Measurements from ENCODE around the gene HYCC1. TPM values are rescaled to one million over a fixed set of nuclear protein-coding genes. Genes with fewer than 3 reads are reported as not detected.

The HYCC1 gene
- polyA plus RNA-seq, 1 donor (not counting 4 experiments of a cell fraction or from before 2014, with no cell fraction given) = 35.8 TPM

- no peaks in the 10 kb centered on the region for H3K36me3 ChIP-seq (ENCODE audit: control insufficient read depth in 2 of 2, extremely low read depth in 1 of 2, insufficient read depth in 2 of 2, low read length in 2 of 2)
- H3K79me2 ChIP-seq (ENCODE audit: control insufficient read depth, insufficient read depth, low read length) = no peaks in the 10 kb centered on the region
- no peaks in the 10 kb centered on the region for H3K9me3 ChIP-seq (ENCODE audit: control insufficient read depth, low read depth, low read length)
- H3K9me1 ChIP-seq (ENCODE audit: control insufficient read depth, extremely low read depth, insufficient read depth, low read length) = no peaks in the 10 kb centered on the region
- no peaks in the 10 kb centered on the region for H3K27me3 ChIP-seq (ENCODE audit: control insufficient read depth, extremely low read depth, insufficient read depth, low read length)
- H3K4me2 ChIP-seq (ENCODE audit: control insufficient read depth, extremely low read depth, insufficient read depth, low read depth, low read length) = no peak overlapping the region
- no peak for TF ChIP-seq EZH2 (IDR thresholded peaks at IDR 0.05; ENCODE audit: low read length)
- TF ChIP-seq CTCF (optimal IDR thresholded peaks at IDR 0.05 in 1 of 3, IDR thresholded peaks at IDR 0.05 in 1 of 3, conservative IDR thresholded peaks at IDR 0.05 in 1 of 3; ENCODE audit: extremely low read depth in 1 of 3, insufficient read depth in 2 of 3, low read length in 3 of 3) = no peak
- DNase-seq (ENCODE audit: low read depth, low spot score) (no peak), FAIRE-seq (no peak)
- H3K4me3 ChIP-seq (ENCODE audit: control insufficient read depth in 2 of 3, extremely low read depth in 1 of 3, insufficient read depth in 2 of 3, low read depth in 1 of 3, low read length in 3 of 3) = no peak overlapping the region
- H4K20me1 ChIP-seq (ENCODE audit: control insufficient read depth, extremely low read depth, insufficient read depth, low read length) = no peaks in the 10 kb centered on the region
- no peak overlapping the region for H3K9ac ChIP-seq (ENCODE audit: control insufficient read depth, extremely low read depth, insufficient read depth, low read length)
- no peak overlapping the region for H2AFZ ChIP-seq (ENCODE audit: control insufficient read depth, low read length)
- no peak overlapping the region for H3K27ac ChIP-seq (ENCODE audit: control insufficient read depth, insufficient read depth, low read length)
- peaks cover 5% of the 10 kb centered on the region for H3K4me1 ChIP-seq (ENCODE audit: control insufficient read depth, extremely low read depth, insufficient read depth, low read length)
- dilution Hi-C loops (cut with MboI; ENCODE audit: extremely low pct_ligation_motif_present, low sequenced_read_pairs) = no loop called here
These were observed 13.3 kb upstream of the HYCC1 start for GRCh38 chr7:23027261-23027660.

- Histone ChIP-seq H3K36me3 (ENCODE audit: control insufficient read depth in 2 of 2, extremely low read depth in 1 of 2, insufficient read depth in 2 of 2, low read length in 2 of 2) (no peaks in the 10 kb centered on the region), H2AFZ (ENCODE audit: control insufficient read depth, low read length) (no peak overlapping the region), H3K9me1 (ENCODE audit: control insufficient read depth, extremely low read depth, insufficient read depth, low read length) (no peaks in the 10 kb centered on the region), H3K4me2 (ENCODE audit: control insufficient read depth, extremely low read depth, insufficient read depth, low read depth, low read length) (no peak overlapping the region), H4K20me1 (ENCODE audit: control insufficient read depth, extremely low read depth, insufficient read depth, low read length) (no peaks in the 10 kb centered on the region), H3K9ac (ENCODE audit: control insufficient read depth, extremely low read depth, insufficient read depth, low read length) (no peak overlapping the region), H3K27ac (ENCODE audit: control insufficient read depth, insufficient read depth, low read length) (no peak overlapping the region), H3K4me1 (ENCODE audit: control insufficient read depth, extremely low read depth, insufficient read depth, low read length) (peaks cover 16% of the 10 kb centered on the region), H3K4me3 (ENCODE audit: control insufficient read depth in 2 of 3, extremely low read depth in 1 of 3, insufficient read depth in 2 of 3, low read depth in 1 of 3, low read length in 3 of 3) (no peak overlapping the region), H3K27me3 (ENCODE audit: control insufficient read depth, extremely low read depth, insufficient read depth, low read length) (no peaks in the 10 kb centered on the region), H3K9me3 (ENCODE audit: control insufficient read depth, low read depth, low read length) (no peaks in the 10 kb centered on the region), H3K79me2 (ENCODE audit: control insufficient read depth, insufficient read depth, low read length) (no peaks in the 10 kb centered on the region)
- DNase-seq (ENCODE audit: low read depth, low spot score) = no peak
- FAIRE-seq = no peak
- TF ChIP-seq CTCF (optimal IDR thresholded peaks at IDR 0.05 in 1 of 3, IDR thresholded peaks at IDR 0.05 in 1 of 3, conservative IDR thresholded peaks at IDR 0.05 in 1 of 3; ENCODE audit: extremely low read depth in 1 of 3, insufficient read depth in 2 of 3, low read length in 3 of 3) (no peak), EZH2 (IDR thresholded peaks at IDR 0.05; ENCODE audit: low read length) (no peak)
- dilution Hi-C loops (cut with MboI; ENCODE audit: extremely low pct_ligation_motif_present, low sequenced_read_pairs) = no loop called here
These were observed 12.2 kb upstream of the HYCC1 start for GRCh38 chr7:23026164-23026563.
